Cardiac muscle cell (in vitro differentiated cells and primary cell): ENCODE results near the gene GNAI1. TPM values are rescaled to one million over a fixed set of nuclear protein-coding genes. Genes with fewer than 3 reads are reported as not detected.

ENCODE experiments used
- DNase-seq, 2 donors: peaks; one replicate each; pipeline versions ENCODE4 v3.0.0 to v3.0.0-alpha.2; 2010 to 2017; ENCODE audit warnings: low read depth in 1 of 2, low spot score in 1 of 2
- H3K27ac ChIP-seq: fragments of 200-600 bp; sonication (generic); 2 replicates; pipeline ENCODE4 v1.5.1; 2016
- H3K27me3 ChIP-seq: fragments of 200-600 bp; sonication (generic); 2 replicates; pipeline ENCODE4 v1.6.0; 2016; ENCODE audit warnings: control low read depth
- H3K36me3 ChIP-seq: fragments of 200-600 bp; sonication (generic); 2 replicates; pipeline ENCODE4 v1.5.1; 2016; ENCODE audit warnings: control low read depth
- H3K4me1 ChIP-seq: fragments of 200-600 bp; sonication (generic); 2 replicates; pipeline ENCODE4 v1.8.1; 2017; ENCODE audit warnings: low read depth, mild to moderate bottlenecking, mixed run types
- H3K4me3 ChIP-seq: fragments of 200-600 bp; sonication (generic); 2 replicates; pipeline ENCODE4 v1.5.1; 2016; ENCODE audit warnings: mild to moderate bottlenecking
- H3K9me3 ChIP-seq: fragments of 200-600 bp; sonication (generic); 2 replicates; pipeline ENCODE4 v1.5.1; 2017; ENCODE audit warnings: low read depth, mild to moderate bottlenecking, control low read depth
- CTCF ChIP-seq: IDR thresholded peaks from 2 replicates; pipeline ENCODE4 v1.5.1; 2012; ENCODE audit warnings: low read depth, mild to moderate bottlenecking, low read length
- polyA plus RNA-seq: library from polyadenylated mRNA; unstranded; fragments of >200 nt; fragmentation: Nextera tagmentation; extraction: Ambion mirVana; gene quantifications from 2 replicates; pipeline ENCODE4 v1.2.1, GENCODE V29; 2016
- total RNA-seq: library from RNA; depleted of rRNA; stranded (reverse); fragments of >200 nt; gene quantifications from 2 replicates; pipeline ENCODE4 v1.2.3, GENCODE V29; 2016

GNAI1 gene
- total and polyA plus RNA-seq, 2 experiments from 2014 or later = 26.1 to 31.8 TPM

GRCh38 chr7:80247891-80248290 lies 113.3 kb downstream of the GNAI1 start:
- H3K9me3 ChIP-seq = no peaks in the 10 kb centered on the region
- H3K4me3 ChIP-seq = no peak overlapping the region
- H3K4me1 ChIP-seq = peaks cover 8% of the 10 kb centered on the region
- no peaks in the 10 kb centered on the region for H3K36me3 ChIP-seq
- H3K27ac ChIP-seq = no peak overlapping the region
- DNase-seq = no peak
- no peaks in the 10 kb centered on the region for H3K27me3 ChIP-seq
- TF ChIP-seq CTCF = no peak

- Histone ChIP-seq H3K4me3 (no peak overlapping the region), H3K36me3 (no peaks in the 10 kb centered on the region), H3K27ac (no peak overlapping the region), H3K27me3 (no peaks in the 10 kb centered on the region), H3K9me3 (no peaks in the 10 kb centered on the region), H3K4me1 (no peaks in the 10 kb centered on the region)
- no peak for TF ChIP-seq CTCF
- DNase-seq = no peak
Observed at GRCh38 chr7:80249184-80249583, 114.6 kb downstream of the GNAI1 start.

GRCh38 chr7:80249619-80250295 lies 115.1 kb downstream of the GNAI1 start:
- Histone ChIP-seq H3K27ac (no peak overlapping the region), H3K9me3 (no peaks in the 10 kb centered on the region), H3K36me3 (no peaks in the 10 kb centered on the region), H3K4me1 (no peaks in the 10 kb centered on the region), H3K4me3 (no peak overlapping the region), H3K27me3 (no peaks in the 10 kb centered on the region)
- TF ChIP-seq CTCF = no peak
- no peak for DNase-seq

- TF ChIP-seq CTCF = no peak
- Histone ChIP-seq H3K9me3 (no peaks in the 10 kb centered on the region), H3K27me3 (no peaks in the 10 kb centered on the region), H3K4me1 (no peaks in the 10 kb centered on the region), H3K27ac (no peak overlapping the region), H3K36me3 (no peaks in the 10 kb centered on the region), H3K4me3 (no peak overlapping the region)
- no peak for DNase-seq
Observed at GRCh38 chr7:80253237-80253636, 118.6 kb downstream of the GNAI1 start.

- Histone ChIP-seq H3K27me3 (no peaks in the 10 kb centered on the region), H3K9me3 (no peaks in the 10 kb centered on the region), H3K36me3 (no peaks in the 10 kb centered on the region), H3K27ac (no peak overlapping the region), H3K4me3 (no peak overlapping the region), H3K4me1 (no peaks in the 10 kb centered on the region)
- no peak for TF ChIP-seq CTCF
- DNase-seq = no peak
Observed at GRCh38 chr7:80253653-80254052, 119.0 kb downstream of the GNAI1 start.
